ENCODE measurements around the gene DPP6. TPM values are rescaled to one million over a fixed set of nuclear protein-coding genes. Genes with fewer than 3 reads are reported as not detected.

The DPP6 gene
- total RNA-seq, 3 donors from 2014 or later: 0.59 to 0.98 TPM; not detected in 1

- no peak overlapping the region for H3K27ac ChIP-seq
- no peaks in the 10 kb centered on the region for H3K36me3 ChIP-seq
- H3K27me3 ChIP-seq: no peaks in the 10 kb centered on the region
- no peaks in the 10 kb centered on the region for H3K4me1 ChIP-seq
- intact Hi-C loops (cut with DNase I; ENCODE audit: low total_unique reads): no loop called here
- TF ChIP-seq POLR2A (IDR thresholded peaks at IDR 0.05) (no peak), POLR2AphosphoS5 (IDR thresholded peaks at IDR 0.05) (no peak)
- TF ChIP-seq, protein P1, sequence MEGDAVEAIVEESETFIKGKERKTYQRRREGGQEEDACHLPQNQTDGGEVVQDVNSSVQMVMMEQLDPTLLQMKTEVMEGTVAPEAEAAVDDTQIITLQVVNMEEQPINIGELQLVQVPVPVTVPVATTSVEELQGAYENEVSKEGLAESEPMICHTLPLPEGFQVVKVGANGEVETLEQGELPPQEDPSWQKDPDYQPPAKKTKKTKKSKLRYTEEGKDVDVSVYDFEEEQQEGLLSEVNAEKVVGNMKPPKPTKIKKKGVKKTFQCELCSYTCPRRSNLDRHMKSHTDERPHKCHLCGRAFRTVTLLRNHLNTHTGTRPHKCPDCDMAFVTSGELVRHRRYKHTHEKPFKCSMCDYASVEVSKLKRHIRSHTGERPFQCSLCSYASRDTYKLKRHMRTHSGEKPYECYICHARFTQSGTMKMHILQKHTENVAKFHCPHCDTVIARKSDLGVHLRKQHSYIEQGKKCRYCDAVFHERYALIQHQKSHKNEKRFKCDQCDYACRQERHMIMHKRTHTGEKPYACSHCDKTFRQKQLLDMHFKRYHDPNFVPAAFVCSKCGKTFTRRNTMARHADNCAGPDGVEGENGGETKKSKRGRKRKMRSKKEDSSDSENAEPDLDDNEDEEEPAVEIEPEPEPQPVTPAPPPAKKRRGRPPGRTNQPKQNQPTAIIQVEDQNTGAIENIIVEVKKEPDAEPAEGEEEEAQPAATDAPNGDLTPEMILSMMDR (IDR thresholded peaks at IDR 0.05): no peak
- no peak overlapping the region for H3K4me3 ChIP-seq
- DNase-seq (ENCODE audit: low spot score in 2 of 2): no peak
- H3K9me3 ChIP-seq: peaks cover 0 to 12% of the 10 kb centered on the region in 2 donors
Measured at GRCh38 chr7:154646126-154647013, 594.2 kb downstream of the DPP6 start.

GRCh38 chr7:154647625-154648024 is 595.4 kb downstream of the DPP6 start:
- no peaks in the 10 kb centered on the region for H3K27me3 ChIP-seq
- H3K27ac ChIP-seq: no peak overlapping the region
- no peak for DNase-seq (ENCODE audit: low spot score in 2 of 2)
- H3K4me3 ChIP-seq: no peak overlapping the region
- H3K36me3 ChIP-seq: no peaks in the 10 kb centered on the region
- intact Hi-C loops (cut with DNase I; ENCODE audit: low total_unique reads): no loop called here
- H3K4me1 ChIP-seq: no peaks in the 10 kb centered on the region
- TF ChIP-seq, protein P1 (IDR thresholded peaks at IDR 0.05): no peak
- no peak for TF ChIP-seq POLR2A (IDR thresholded peaks at IDR 0.05)
- TF ChIP-seq POLR2AphosphoS5 (IDR thresholded peaks at IDR 0.05): no peak
- H3K9me3 ChIP-seq: peaks cover 0 to 13% of the 10 kb centered on the region in 2 donors

DNA sequence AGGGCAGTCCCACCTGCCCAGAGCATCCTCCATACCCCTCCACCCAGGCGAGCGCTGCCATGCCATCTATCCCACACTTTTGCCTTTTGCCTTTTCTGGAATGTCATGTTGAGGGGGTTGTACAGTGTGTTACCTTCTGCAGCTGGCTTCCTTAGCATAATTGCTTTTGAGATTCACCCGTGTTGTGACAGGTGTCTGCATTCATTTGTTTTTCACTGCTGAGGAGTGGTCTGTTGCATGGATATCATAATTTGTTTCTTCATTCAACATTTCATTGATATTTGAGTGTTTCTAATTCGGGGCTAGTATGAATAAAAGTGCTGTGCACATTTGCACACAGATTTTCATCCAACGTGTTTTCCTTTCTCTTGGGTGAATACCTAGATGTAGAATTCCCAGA is 596.8 kb downstream of the DPP6 start:
- no peaks in the 10 kb centered on the region for H3K36me3 ChIP-seq
- no peak for DNase-seq (ENCODE audit: low spot score in 2 of 2)
- no peak overlapping the region for H3K27ac ChIP-seq
- no peak overlapping the region for H3K4me3 ChIP-seq
- no peaks in the 10 kb centered on the region for H3K27me3 ChIP-seq
- no peaks in the 10 kb centered on the region for H3K4me1 ChIP-seq
- intact Hi-C loops (cut with DNase I; ENCODE audit: low total_unique reads): no loop called here
- no peak for TF ChIP-seq POLR2AphosphoS5 (IDR thresholded peaks at IDR 0.05)
- TF ChIP-seq, protein P1 (IDR thresholded peaks at IDR 0.05): no peak
- no peak for TF ChIP-seq POLR2A (IDR thresholded peaks at IDR 0.05)
- peaks cover 0 to 13% of the 10 kb centered on the region in 2 donors for H3K9me3 ChIP-seq

DNA sequence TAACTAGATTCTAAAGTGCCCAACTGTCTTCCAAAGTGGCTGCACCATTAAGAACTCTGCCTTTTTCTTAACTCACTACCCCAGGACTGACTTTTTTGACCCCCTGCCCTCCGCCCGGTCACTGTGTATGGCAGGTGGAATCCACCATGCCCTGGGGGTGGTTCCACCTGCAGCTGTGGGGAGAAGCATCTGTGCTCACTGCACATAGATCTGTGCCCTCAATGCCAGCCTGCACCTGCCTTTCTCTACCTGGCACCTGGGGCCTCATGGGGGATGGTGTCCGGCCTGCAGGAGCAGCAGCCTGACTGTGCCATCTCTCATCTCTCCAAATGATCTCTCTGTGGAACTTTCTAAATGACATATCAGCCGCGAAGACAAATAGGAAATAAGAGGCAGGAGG is 597.2 kb downstream of the DPP6 start:
- Histone ChIP-seq H3K36me3 (no peaks in the 10 kb centered on the region), H3K4me1 (no peaks in the 10 kb centered on the region), H3K27ac (no peak overlapping the region), H3K27me3 (no peaks in the 10 kb centered on the region), H3K4me3 (no peak overlapping the region), H3K9me3 (peaks cover 0 to 13% of the 10 kb centered on the region in 2 donors)
- intact Hi-C loops (cut with DNase I; ENCODE audit: low total_unique reads): no loop called here
- no peak for DNase-seq (ENCODE audit: low spot score in 2 of 2)
- TF ChIP-seq, protein P1 (IDR thresholded peaks at IDR 0.05): no peak
- no peak for TF ChIP-seq POLR2AphosphoS5 (IDR thresholded peaks at IDR 0.05)
- TF ChIP-seq POLR2A (IDR thresholded peaks at IDR 0.05): no peak

DNA sequence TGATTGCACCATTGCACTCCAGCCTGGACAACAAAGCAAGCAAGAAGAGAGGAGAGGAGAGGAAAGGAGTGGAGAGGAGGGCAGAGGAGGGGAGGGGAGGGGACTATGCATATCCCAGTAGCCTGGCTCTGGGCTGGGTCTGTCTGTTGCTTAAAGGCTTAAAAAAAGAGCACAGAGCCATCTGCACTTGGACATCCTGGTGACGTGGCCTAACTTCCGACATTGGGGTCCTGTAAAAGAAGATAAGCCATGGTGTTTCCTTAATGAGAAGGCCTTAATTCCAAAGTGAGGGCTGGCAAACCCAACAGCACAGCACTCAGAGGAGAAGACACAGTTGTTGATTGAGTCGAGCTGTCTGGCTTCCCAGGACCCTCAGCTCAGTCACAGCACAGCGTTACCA is 598.1 kb downstream of the DPP6 start:
- intact Hi-C loops (cut with DNase I; ENCODE audit: low total_unique reads): no loop called here
- H3K36me3 ChIP-seq: no peaks in the 10 kb centered on the region

More for the DNA sequence above, 598.1 kb downstream of the DPP6 start:
- no peak overlapping the region for H3K4me3 ChIP-seq
- TF ChIP-seq, protein P1 (IDR thresholded peaks at IDR 0.05): no peak
- no peak for TF ChIP-seq POLR2A (IDR thresholded peaks at IDR 0.05)
- no peak for TF ChIP-seq POLR2AphosphoS5 (IDR thresholded peaks at IDR 0.05)
- no peak overlapping the region for H3K27ac ChIP-seq
- no peak for DNase-seq (ENCODE audit: low spot score in 2 of 2)
- peaks cover 0 to 13% of the 10 kb centered on the region in 2 donors for H3K9me3 ChIP-seq
- H3K27me3 ChIP-seq: no peaks in the 10 kb centered on the region
- no peaks in the 10 kb centered on the region for H3K4me1 ChIP-seq
